Cardiac septum (tissue), 1 donor: ENCODE results near the gene STEAP2. TPM values are rescaled to one million over a fixed set of nuclear protein-coding genes. Genes with fewer than 3 reads are reported as not detected.
"Not testable (repeated sequence)": the region's sequence is repeated elsewhere in the genome, so short reads cannot be mapped to it uniquely, and the experiment has no call there.

Experiments
- DNase-seq: peaks from one replicate; pipeline ENCODE4 v3.0.0-alpha.2; 2020; ENCODE audit warnings: low spot score
- intact Hi-C: fragments of 100-400 bp; cut with DNase I; formaldehyde crosslinking; loops from one replicate; pipeline ENCODE4 v1.14.0; 2022
- total RNA-seq: library from RNA; stranded (reverse); fragmentation: NEBNext Ultra II Directional; extraction: Animal tissue kit (Norgen Biotek cat#: 25700); gene quantifications from one replicate; pipeline ENCODE4 v1.2.1, GENCODE V29; 2021
- donor health status: DM: no; HTN: no; CAD: no.

The STEAP2 gene
- total RNA-seq, 1 donor from 2014 or later = 15.9 TPM

GRCh38 chr7:90230834-90231233 is 19.3 kb downstream of the STEAP2 start:
- intact Hi-C loops = no loop called here
- no peak for DNase-seq

GRCh38 chr7:90231304-90231703 is 19.8 kb downstream of the STEAP2 start:
- no peak for DNase-seq
- intact Hi-C loops = no loop called here

- DNase-seq = no peak
- intact Hi-C loops = no loop called here
Measured at GRCh38 chr7:90232430-90232829, 20.9 kb downstream of the STEAP2 start.

GRCh38 chr7:90233569-90233968 is 22.0 kb downstream of the STEAP2 start:
- intact Hi-C loops = no loop called here
- no peak for DNase-seq

- DNase-seq = no peak
- intact Hi-C loops = no loop called here
Measured at GRCh38 chr7:90236721-90237289, 25.3 kb downstream of the STEAP2 start.

GRCh38 chr7:90238022-90238421 is 26.5 kb downstream of the STEAP2 start:
- intact Hi-C loops = no loop called here
- DNase-seq = no peak

- intact Hi-C loops = no loop called here
- no peak for DNase-seq
Measured at GRCh38 chr7:90238583-90238982, 27.0 kb downstream of the STEAP2 start.

GRCh38 chr7:90239050-90239449 is 27.5 kb downstream of the STEAP2 start:
- intact Hi-C loops = no loop called here
- no peak for DNase-seq

- no peak for DNase-seq
- intact Hi-C loops = no loop called here
Measured at GRCh38 chr7:90239625-90240228, 28.2 kb downstream of the STEAP2 start.

GRCh38 chr7:90242369-90243168 is 31.0 kb downstream of the STEAP2 start:
- no peak for DNase-seq
- intact Hi-C loops = no loop called here

- intact Hi-C loops = no loop called here
- DNase-seq = no peak
Measured at GRCh38 chr7:90243556-90243955, 32.0 kb downstream of the STEAP2 start.

GRCh38 chr7:90244565-90244908 is 33.0 kb downstream of the STEAP2 start:
- intact Hi-C loops = no loop called here
- no peak for DNase-seq

- DNase-seq = peak; percentile 92
- intact Hi-C loops = no loop called here
Measured at GRCh38 chr7:90244909-90245851, 33.6 kb downstream of the STEAP2 start, which contains the start of gene CFAP69. Gene CFAP69 (plus strand): TSS chr7:90245174. CDS start chr7:90245425, 251 bp downstream.

- intact Hi-C loops = no loop called here
Measured at GRCh38 chr7:90246171-90246570, 34.6 kb downstream of the STEAP2 start.

GRCh38 chr7:90248706-90249105 is 37.2 kb downstream of the STEAP2 start:
- intact Hi-C loops = no loop called here

More at GRCh38 chr7:90246171-90246570, 34.6 kb downstream of the STEAP2 start:
- no peak for DNase-seq

GRCh38 chr7:90250601-90251303 is 39.2 kb downstream of the STEAP2 start:
- intact Hi-C loops = loop anchor here (5.0 kb wide), 1 partner anchor 38 kb away; the partner anchor contains the start of gene STEAP2
- no peak for DNase-seq

More at GRCh38 chr7:90248706-90249105, 37.2 kb downstream of the STEAP2 start:
- DNase-seq = no peak

GRCh38 chr7:90251304-90251635 is 39.7 kb downstream of the STEAP2 start:
- intact Hi-C loops = loop anchor here (5.0 kb wide), 1 partner anchor 39 kb away; the partner anchor contains the start of gene STEAP2
- DNase-seq = no peak

- intact Hi-C loops, DNase-seq: not testable (repeated sequence)
Measured at GRCh38 chr7:90256011-90256410, 44.5 kb downstream of the STEAP2 start.

GRCh38 chr7:90256778-90257177 is 45.2 kb downstream of the STEAP2 start:
- intact Hi-C loops = no loop called here
- DNase-seq = no peak
